KG1 (cell line): ENCODE data around the gene ROR2.

Source experiments
- DNase-seq: peaks from one replicate; lab custom pipeline; 2025; lab: John Stamatoyannopoulos, UW

ROR2 gene

DNA sequence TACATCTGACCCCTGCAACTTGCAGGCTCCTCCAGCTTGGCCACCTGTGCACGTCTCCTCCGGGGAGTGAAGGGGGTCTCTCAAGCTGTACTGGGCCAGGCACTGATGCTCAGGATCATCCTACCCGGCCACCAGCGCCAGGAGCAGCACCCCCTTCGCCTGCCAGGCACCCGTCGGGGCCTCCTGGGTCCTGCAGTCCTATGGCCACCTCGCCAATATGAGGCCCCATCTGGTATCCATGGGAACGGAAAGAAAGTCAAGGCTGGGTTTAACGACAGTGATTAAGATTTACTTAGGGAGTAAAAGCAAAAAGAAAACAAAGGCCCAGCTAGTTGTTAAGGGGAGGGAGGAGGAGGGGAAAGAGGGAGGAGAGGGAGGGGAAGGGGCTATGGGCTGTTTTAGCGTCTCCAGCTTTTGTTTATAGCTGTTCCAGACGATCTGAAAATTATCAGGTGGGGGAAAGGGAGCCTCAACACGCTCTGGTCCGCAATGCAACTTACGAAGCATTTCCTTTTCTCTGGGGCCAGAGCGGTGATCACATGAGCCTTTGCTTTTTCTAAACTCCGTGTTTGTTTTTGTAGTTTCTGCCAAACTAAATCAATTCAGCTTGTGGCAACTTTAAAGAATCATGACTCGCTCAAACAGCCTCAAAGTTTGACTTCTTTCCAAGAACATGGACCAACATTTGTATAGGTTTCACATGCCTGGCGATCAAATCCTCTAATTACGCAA, 132.4 kb downstream of the ROR2 start:
- DNase-seq, result no peak

GRCh38 chr9:91817106-91817492, 132.9 kb downstream of the ROR2 start:
- no peak for DNase-seq

DNA sequence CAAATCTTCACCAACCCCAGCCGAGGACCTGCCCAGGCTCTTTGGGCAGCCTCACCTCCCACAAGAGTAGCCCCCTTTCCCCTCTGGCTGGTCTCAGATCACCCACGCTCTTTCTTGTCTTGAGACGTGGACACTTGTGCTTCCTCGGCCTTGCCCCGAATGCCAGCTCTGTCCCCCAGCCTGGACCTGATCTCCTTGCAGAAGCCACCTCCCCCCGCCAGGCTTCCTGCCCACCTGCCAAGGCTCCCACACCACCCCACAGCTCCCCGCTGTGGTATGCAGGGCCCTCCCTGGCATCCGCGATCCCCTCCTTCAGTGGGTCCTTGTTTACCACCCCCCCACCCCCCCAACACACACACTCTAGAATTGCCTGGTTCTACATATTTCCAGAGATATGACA, 133.7 kb downstream of the ROR2 start:
- no peak for DNase-seq

DNA sequence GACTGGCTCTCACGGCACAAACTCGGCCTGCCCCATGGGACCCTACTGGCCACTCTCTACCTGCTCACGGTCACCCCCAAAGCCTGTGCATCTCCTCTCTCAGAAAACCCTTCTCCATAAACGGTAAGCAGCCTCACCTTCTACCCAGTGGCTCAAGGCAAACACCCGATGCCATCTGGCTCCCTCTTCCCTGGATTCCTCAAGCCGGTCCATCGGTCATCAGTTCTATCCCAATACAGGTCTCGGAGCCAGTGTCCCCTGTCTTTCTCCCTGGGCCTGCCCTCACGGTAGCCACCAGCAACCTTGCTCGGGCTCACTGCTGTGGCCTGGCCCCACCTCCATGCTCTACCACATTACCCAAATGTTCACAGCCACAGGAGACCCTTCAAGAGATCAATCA, 134.1 kb downstream of the ROR2 start:
- DNase-seq, result no peak

GRCh38 chr9:91814753-91815152, 135.3 kb downstream of the ROR2 start:
- DNase-seq, result no peak

DNA sequence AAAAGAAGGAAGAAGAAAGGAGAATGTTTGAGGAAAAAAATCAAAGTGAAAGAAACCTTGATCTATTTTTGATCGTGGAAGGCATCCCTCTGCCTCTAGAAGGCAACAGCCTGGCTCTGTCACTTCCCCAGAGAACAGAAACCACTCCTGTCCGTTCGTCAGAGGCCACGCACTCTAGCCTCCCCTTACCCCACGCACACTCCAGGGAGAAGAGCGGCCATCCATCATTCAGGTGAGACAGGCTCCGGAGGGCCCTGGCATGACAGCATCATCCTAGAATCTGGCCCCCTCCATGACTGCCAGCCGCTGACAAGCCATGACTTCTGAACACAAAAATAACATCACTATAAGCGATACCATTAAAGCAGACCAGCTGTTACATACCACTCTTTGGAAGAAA, 135.8 kb downstream of the ROR2 start:
- DNase-seq, result no peak

- DNase-seq, result no peak
These were observed 136.7 kb downstream of the ROR2 start for GRCh38 chr9:91813176-91813795.

- DNase-seq, result no peak
These were observed 137.8 kb downstream of the ROR2 start for GRCh38 chr9:91812191-91812590.

DNA sequence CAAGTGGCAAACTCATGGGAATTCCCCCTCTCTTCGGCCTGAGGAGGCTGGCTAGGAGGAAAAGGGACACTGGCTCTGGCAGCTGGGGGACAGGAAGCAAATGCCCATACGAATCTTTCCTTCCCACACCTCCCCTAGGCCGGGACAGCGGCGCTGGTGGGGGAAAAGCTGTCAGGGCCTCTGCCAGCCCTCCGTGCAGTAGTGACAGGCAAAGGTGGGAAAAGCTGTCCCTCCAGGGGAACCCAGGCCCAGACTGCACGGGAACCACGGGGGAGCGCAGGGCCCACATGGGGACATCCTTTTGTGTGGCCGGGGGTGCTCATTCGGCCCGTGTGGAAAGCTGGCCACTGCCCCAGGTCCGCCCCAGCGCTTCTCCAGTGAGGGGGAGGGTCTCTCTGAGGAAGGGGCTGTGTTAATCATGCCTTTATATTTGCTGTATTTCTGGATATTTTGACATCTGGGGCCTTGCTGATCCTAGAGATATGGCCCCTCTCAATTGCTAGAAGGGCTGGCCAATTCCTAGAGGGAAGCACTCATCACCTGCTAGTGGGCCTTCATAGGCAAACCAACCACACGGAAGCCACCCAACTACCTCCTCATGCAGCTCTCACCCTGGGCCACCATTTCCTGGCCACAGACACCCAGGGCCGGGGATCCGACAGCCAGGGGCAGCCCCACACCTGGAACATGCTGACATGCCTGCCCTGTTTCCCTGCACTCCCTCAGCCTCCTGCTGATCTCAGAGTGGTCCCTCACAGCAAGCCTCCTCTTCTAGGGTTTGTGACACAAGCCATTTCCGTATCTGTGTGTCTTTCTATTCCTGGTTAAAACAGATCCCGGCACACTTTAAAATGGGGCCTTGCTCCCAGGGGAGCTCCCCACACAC, 138.8 kb downstream of the ROR2 start:
- DNase-seq, result no peak

GRCh38 chr9:91810286-91810905, 139.6 kb downstream of the ROR2 start:
- no peak for DNase-seq

- no peak for DNase-seq
These were observed 140.3 kb downstream of the ROR2 start for GRCh38 chr9:91809581-91810285.

DNA sequence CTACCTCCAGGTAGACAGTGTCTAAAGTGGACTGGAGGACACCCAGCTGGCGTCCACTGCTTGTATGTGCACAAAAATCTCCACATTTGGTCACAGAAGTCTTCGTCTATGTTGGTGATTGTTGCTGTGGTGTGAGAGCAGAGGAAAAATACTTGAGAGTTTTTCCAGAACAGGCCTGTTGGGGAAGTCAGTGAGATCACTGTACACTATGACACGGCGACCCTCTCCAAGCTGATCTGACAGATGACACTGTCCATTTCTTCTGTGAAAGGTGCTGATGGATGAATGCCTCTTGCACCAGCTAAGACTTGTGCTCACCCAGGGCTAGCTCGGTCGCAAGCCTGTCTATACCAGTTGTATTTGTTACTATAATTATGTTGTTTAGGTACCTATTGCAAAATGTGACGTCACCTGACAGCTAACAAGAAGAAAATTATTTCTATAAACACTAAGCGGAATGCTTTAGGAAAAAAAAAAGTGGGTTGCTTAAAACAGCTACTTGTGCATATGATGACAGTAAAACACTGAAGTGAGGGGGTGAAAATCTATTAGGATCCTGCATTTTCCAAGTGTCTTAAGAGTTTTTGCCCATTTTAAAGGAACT, 142.3 kb downstream of the ROR2 start:
- no peak for DNase-seq

DNA sequence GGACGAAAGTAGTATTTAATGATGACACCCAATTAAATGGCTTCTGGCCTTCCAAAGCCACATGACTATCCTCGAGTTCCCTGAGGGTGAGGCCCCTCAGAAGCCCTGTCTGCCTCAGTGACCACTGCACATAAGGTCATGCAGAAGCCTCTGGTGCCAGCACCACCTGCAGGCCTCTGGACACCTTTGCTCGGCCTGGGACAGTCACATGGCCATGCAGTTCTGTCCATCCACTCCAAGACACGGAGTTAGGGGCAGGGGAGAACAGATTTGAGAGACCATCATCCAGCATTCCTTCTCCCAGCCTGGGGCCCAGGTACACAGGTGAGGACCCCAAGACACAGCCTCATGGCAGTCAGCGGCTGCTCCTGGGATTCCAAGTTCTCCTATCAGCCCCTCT, 145.0 kb downstream of the ROR2 start:
- DNase-seq, result no peak

DNA sequence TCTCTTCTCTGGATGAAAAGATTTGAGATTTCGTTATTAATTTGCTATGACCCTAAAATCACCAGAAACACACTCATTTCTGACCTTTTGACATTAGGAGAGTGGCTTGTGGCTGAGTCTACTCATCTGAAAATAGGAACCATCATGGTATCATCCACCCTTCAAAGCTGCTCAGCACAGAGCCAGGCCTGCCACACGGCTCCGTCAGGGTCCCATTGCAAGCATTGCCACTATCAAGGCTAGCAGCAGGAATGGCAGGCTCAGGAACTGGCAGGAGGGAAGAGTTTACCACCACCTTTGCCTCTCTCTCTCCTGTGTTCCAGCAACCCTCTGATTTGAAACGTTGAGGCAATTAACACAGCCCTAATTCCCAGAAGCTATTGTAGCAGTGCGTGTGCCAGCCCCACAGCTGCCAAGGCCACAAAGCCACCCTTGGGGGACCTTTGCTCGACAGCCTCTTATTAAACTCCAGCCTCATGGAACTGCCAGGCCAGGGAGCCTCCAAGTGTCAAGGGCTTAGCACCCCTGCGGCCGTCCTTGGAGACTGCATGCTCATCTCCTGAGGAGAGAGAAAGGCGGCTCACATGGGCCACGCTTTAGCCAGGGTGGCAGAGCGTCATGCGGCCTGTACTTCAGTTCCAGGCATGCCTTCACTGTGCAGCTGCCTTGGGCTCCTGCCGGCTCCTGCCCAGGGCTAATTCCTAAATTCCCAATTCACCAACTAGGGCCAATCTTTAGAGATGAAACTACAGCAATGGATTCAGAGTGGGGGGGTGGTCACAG, 145.9 kb downstream of the ROR2 start:
- DNase-seq, result no peak

GRCh38 chr9:91803151-91803940, 146.7 kb downstream of the ROR2 start:
- no peak for DNase-seq

- DNase-seq, result no peak
These were observed 147.6 kb downstream of the ROR2 start for GRCh38 chr9:91802391-91802790.

GRCh38 chr9:91800473-91801030, 149.5 kb downstream of the ROR2 start:
- DNase-seq, result no peak

- DNase-seq, result no peak
These were observed 150.8 kb downstream of the ROR2 start for GRCh38 chr9:91799113-91799744.
